ENCODE measurements around the gene RAPGEF4.

Gene RAPGEF4

DNA sequence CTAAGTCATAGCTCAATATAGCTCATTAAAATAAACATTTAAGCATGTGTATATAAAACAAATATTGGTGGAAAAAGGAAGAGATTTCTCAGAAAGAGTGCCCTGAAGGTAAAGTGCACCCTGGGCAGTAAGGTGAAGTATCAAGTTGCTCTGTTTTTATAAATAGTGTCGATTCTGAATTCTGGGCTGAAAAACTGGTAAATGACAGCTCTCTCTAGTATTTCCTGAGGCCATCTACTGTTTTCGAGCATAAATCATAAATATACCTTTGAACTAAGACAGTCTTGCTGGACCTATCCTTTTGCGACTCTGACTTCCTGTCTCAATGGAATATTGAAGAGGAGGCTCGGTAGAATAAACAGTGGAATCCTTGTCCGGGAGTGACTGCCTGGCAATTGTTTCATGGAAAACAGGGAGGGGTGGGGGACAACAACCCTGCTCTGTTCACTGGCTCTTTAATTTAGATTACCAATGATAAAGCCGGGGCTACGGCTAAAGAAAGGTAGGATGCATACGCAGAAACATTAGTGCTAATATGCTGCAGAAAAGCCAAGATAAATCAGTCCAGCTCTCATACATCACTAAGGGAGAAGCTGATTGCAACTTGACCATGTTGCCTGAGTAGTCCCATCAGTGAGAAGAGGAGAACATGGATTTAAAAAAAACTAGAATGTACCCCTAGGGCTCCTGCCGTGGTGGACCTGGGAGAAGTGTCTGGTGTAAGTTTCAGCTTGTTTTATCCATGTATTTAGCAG lies 124.1 kb downstream of the RAPGEF4 start:
- H3K4me3 ChIP-seq (ENCODE audit: low read depth, low read length) = peak overlapping the region; percentile 13

GRCh38 chr2:172860336-172860707 lies 124.7 kb downstream of the RAPGEF4 start:
- in situ Hi-C loops (cut with HindIII; ENCODE audit: low sequenced_read_pairs) = no loop called here
- H3K4me3 ChIP-seq (ENCODE audit: low read depth, low read length) = no peak overlapping the region
- TF ChIP-seq, protein P1, sequence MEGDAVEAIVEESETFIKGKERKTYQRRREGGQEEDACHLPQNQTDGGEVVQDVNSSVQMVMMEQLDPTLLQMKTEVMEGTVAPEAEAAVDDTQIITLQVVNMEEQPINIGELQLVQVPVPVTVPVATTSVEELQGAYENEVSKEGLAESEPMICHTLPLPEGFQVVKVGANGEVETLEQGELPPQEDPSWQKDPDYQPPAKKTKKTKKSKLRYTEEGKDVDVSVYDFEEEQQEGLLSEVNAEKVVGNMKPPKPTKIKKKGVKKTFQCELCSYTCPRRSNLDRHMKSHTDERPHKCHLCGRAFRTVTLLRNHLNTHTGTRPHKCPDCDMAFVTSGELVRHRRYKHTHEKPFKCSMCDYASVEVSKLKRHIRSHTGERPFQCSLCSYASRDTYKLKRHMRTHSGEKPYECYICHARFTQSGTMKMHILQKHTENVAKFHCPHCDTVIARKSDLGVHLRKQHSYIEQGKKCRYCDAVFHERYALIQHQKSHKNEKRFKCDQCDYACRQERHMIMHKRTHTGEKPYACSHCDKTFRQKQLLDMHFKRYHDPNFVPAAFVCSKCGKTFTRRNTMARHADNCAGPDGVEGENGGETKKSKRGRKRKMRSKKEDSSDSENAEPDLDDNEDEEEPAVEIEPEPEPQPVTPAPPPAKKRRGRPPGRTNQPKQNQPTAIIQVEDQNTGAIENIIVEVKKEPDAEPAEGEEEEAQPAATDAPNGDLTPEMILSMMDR (IDR thresholded peaks at IDR 0.05; ENCODE audit: low read depth, low read length) = no peak
- DNase-seq (ENCODE audit: low read depth, low spot score) = no peak

More for the DNA sequence above, 124.1 kb downstream of the RAPGEF4 start:
- in situ Hi-C loops (cut with HindIII; ENCODE audit: low sequenced_read_pairs) = no loop called here
- no peak for DNase-seq (ENCODE audit: low read depth, low spot score)
- TF ChIP-seq, protein P1 (IDR thresholded peaks at IDR 0.05; ENCODE audit: low read depth, low read length) = no peak

DNA sequence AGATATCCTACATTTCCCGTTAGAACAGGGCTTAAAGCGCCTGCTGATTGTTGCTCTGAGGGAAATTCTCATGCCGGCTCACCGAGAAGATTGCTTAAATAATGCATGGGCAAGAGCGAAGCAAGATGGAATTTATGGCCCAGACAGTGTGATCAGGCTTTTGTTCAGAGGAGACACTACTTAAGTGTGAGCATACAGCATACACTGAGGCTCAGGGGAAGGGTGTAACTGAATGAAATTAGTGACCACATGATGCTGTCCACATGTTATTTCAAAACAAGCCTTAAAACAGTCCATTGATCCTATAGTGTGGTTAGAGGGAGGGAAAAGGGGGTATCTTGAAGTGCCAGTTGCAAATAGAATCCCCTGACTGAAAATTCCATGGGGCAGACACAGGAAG lies 125.5 kb downstream of the RAPGEF4 start:
- H3K4me3 ChIP-seq (ENCODE audit: low read depth, low read length) = no peak overlapping the region
- no peak for DNase-seq (ENCODE audit: low read depth, low spot score)
- in situ Hi-C loops (cut with HindIII; ENCODE audit: low sequenced_read_pairs) = no loop called here
- TF ChIP-seq, protein P1 (IDR thresholded peaks at IDR 0.05; ENCODE audit: low read depth, low read length) = no peak

DNA sequence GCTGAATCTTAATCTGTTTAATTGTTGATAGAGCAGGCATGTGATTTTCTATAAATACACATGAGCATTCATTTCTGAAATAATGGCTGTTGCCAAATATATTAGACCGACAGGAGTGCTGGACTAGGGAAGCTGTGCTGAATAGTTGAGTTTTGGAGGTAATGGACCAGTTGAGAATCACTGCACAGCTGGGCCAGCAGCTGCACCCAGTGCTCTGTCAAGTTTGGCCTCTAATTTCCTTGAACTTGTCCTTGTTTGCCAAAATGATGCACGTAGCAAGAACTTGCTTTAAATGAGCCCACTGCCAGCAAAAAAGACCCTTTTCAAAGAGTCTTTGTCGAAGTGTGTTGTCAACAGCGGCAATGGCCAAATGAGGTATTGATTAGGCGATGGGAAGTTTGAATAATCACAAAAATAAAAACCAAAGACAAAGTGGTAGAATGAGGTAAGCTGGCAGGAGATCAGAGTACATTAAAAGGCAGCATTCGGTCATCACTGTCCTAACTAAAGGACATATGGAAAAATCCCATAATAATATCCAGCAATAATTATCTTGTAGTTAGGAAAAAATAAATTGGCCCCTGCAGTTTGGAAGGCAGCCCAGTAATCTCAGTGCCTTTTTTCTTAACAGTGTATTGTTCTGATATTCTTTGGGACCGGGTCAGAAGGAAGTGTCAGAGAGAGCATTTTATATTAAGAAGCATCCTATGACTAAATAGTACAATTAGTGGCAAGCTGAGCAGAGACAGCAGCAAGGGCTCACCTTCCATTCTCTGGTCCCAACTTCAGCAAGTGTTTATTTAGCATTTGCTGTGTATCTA lies 126.2 kb downstream of the RAPGEF4 start:
- H3K4me3 ChIP-seq (ENCODE audit: low read depth, low read length) = no peak overlapping the region
- TF ChIP-seq, protein P1 (IDR thresholded peaks at IDR 0.05; ENCODE audit: low read depth, low read length) = no peak
- in situ Hi-C loops (cut with HindIII; ENCODE audit: low sequenced_read_pairs) = no loop called here
- DNase-seq (ENCODE audit: low read depth, low spot score) = no peak

DNA sequence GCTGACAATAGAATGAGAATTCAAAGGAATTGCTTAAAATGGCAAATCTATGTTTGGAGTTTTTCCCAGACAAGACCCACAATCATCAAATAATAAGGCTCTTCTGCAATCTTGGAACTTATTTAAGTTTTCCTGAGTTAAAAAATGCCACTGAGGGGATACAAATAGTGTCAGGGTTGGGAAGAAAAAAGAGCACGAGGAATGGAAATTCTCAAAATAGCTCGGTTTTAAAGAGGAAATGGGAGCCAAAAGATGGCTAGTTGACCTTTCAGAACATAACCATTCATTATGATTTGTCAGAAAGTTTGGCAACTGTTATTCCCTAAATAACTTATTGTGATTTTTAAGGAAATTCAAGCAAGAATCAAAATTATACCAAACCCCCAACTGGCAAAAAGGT lies 127.7 kb downstream of the RAPGEF4 start:
- TF ChIP-seq, protein P1 (IDR thresholded peaks at IDR 0.05; ENCODE audit: low read depth, low read length) = no peak
- no peak for DNase-seq (ENCODE audit: low read depth, low spot score)
- H3K4me3 ChIP-seq (ENCODE audit: low read depth, low read length) = no peak overlapping the region
- in situ Hi-C loops (cut with HindIII; ENCODE audit: low sequenced_read_pairs) = no loop called here

- TF ChIP-seq, protein P1 (IDR thresholded peaks at IDR 0.05; ENCODE audit: low read depth, low read length) = peak; percentile 80
- in situ Hi-C loops (cut with HindIII; ENCODE audit: low sequenced_read_pairs) = no loop called here
- H3K4me3 ChIP-seq (ENCODE audit: low read depth, low read length) = no peak overlapping the region
- peak; percentile 40 for DNase-seq (ENCODE audit: low read depth, low spot score)
Measured at GRCh38 chr2:172864182-172864581, 128.5 kb downstream of the RAPGEF4 start.
